ENCODE measurements around the gene ITGB1BP1.
A peak's percentile ranks its signal among the peaks of the same experiment; 100 is the strongest.

ITGB1BP1 gene

DNA sequence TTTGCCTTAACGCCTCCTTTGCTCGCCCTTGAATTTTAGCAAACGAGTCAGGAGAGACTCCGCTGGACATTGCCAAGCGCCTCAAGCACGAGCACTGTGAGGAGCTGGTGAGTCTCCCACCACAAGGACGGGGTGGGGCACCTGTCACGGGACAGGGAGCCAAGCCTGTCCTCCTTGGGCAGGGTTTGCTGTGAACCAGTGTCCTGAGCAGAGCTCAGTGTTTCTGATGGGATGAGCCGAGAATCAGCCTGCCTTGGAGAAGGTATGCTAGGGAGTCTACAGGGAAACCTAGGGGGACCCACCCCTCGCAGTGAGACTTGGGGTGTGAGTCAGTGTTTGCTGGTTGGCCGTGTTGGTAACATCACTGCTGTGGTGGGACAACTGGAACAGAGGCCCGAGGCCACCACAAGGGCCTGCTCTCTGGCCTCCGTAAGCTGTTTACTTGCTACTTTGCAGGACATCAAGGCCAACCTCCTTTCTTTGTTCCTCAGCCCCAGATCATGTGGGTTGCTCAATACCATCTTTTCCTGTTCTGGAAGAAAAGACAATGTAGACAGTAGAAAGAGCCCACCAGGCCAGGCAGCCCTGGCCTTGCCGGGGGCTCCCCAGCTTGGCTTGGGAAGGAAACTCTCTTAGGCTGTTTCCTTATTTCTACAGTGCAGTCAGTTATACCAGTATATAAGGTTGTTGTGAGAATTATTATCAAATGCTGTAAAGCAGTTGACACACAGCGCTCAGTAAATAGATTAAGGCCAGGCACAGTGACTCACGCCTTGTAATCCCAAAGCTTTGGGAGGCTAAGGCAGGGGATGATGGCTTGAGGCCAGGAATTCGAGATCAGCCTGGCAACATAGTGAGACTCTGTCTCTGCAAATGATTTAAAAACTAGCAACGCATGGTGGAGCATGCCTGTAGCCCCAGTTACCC lies 42.4 kb downstream of the ITGB1BP1 start:
- DNase-seq (ENCODE audit: insufficient read length, low spot score) = no peak
- FAIRE-seq = no peak

GRCh38 chr2:9379391-9379755 lies 44.0 kb downstream of the ITGB1BP1 start:
- no peak for DNase-seq (ENCODE audit: insufficient read length, low spot score)
- no peak for FAIRE-seq

DNA sequence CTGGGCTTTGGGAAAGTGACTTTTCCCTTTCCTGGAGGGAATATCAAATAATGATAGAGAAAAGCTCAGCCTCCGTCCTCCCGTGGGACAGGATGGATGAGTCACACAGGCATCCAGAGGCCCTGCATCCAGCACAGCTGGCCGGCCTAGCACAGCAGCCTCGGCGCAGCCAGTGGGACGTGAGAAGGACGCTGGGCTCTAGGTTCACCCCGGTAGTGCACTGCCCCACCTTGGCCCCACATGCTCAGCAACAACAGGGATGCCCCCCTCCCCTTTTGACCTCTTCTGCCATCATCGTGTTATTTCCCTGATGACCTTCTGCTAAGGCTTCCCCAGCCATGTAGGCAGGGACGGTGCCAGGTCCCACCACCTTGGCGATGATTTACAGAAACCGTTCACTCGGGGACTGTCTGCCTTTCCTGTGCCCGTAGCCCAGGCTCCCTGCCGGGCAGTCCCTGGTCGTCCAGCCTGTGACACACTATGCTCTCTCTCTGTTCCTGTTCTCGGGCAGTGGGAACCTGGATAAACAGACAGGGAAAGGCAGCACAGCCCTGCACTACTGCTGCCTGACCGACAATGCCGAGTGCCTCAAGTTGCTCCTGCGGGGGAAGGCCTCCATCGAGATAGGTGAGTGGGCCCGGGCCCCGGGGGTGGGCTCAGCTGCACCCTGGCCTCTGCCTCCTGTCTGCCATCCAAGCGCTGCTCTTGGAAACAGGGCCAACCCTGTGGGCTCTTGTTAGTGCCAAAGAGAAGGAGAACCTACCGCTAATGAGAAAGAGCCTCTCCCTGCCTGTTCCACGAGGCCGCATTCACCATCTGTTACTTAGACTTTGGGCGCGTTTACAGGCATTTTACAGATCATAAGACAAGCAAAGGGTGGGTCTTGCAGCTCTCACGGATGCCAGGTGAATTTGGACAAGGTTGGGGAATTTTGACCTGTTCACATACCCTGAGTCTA lies 44.6 kb downstream of the ITGB1BP1 start:
- DNase-seq (ENCODE audit: insufficient read length, low spot score) = peak; percentile 58
- no peak for FAIRE-seq

DNA sequence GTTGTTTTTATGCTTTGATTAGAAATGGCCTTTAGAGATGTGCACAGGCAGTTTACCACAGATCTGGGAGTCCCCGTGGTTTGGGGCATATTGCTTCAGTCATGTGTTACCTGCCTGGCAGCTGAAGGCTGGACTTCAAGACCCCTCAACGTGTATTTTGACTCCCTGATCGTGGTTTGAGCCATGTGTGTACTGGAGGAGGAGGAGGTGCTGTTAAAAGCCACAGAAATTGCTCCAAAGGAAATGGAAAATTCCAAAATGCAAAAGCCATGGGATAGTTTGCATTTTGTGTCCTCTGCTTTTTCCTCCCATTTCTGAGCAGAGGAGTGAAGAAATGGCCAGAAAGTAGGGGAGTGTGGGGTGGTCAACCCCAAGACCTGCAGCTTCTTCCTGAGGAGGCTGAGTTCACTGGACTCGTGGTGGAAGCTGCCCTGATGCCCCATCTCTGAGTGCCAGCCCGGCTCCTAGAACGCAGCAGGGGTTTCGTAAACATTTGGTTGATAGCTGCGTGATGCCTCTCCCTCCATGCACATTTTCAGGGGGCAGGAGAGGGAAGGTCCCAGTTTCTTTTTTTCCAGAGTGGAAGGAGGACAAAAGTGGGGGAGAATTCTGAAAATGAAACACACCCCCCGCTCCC lies 45.7 kb downstream of the ITGB1BP1 start:
- DNase-seq (ENCODE audit: insufficient read length, low spot score) (no peak), FAIRE-seq (no peak)

DNA sequence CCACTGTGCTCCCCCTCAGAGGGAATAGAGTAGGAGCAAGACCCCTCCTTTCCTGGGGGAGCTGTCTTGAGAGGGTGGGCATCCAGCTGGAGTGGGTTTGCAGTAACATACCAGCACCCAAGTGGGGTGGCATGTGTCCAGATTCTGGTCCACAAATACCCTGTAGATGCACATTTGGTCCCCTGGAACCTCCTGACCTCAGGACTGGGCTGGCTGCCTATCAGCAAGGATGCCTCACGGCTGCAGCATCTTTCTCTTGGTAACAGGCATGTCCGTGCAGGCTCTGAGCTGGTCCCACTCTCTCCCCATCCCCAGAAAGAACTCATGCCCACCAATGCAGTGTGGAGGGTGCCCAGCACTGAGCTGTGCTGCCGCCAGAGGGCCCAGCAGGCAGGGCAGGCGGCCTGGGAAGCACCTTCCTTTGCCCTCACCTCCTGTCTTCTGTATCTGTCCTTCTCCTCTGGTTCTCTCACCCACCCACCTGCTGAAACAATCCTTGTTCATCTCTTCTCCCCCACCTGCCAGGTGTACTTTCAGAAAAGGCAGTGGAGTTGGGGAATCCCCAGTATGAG lies 47.4 kb downstream of the ITGB1BP1 start:
- no peak for DNase-seq (ENCODE audit: insufficient read length, low spot score)
- FAIRE-seq = no peak

GRCh38 chr2:9374071-9374730 lies 49.1 kb downstream of the ITGB1BP1 start:
- DNase-seq (ENCODE audit: insufficient read length, low spot score) = no peak
- no peak for FAIRE-seq

- FAIRE-seq = no peak
These were observed 49.9 kb downstream of the ITGB1BP1 start for GRCh38 chr2:9373476-9373875.

GRCh38 chr2:9373047-9373446 lies 50.3 kb downstream of the ITGB1BP1 start:
- no peak for FAIRE-seq
- DNase-seq (ENCODE audit: insufficient read length, low spot score) = no peak

More at GRCh38 chr2:9373476-9373875, 49.9 kb downstream of the ITGB1BP1 start:
- no peak for DNase-seq (ENCODE audit: insufficient read length, low spot score)

GRCh38 chr2:9370746-9371145 lies 52.6 kb downstream of the ITGB1BP1 start:
- no peak for DNase-seq (ENCODE audit: insufficient read length, low spot score)
- no peak for FAIRE-seq

- FAIRE-seq = no peak
- no peak for DNase-seq (ENCODE audit: insufficient read length, low spot score)
These were observed 57.3 kb downstream of the ITGB1BP1 start for GRCh38 chr2:9366026-9366425.

GRCh38 chr2:9365498-9366019 lies 57.8 kb downstream of the ITGB1BP1 start:
- FAIRE-seq = no peak
- DNase-seq (ENCODE audit: insufficient read length, low spot score) = no peak

GRCh38 chr2:9364791-9365497 lies 58.4 kb downstream of the ITGB1BP1 start:
- FAIRE-seq (no peak), DNase-seq (ENCODE audit: insufficient read length, low spot score) (no peak)

DNA sequence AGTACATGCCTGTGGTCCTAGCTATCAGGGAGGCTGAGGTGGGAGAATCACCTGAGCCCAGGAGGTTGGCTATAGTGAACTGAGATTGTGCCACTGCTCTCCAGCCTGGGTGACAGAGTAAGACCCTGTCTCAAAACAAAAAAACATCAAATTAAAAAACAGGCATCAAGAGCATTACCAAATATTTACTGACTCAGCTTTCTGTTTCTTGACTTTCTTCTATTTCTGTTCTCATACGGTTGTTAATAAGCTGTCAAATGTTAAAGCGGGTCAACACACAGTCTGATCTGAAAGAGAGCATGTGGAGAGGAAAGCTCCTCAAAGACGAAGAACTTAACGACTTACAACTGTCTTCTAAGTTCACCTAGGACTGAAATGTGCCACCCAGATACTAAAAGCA lies 59.0 kb downstream of the ITGB1BP1 start:
- DNase-seq (ENCODE audit: insufficient read length, low spot score) (no peak), FAIRE-seq (no peak)

DNA sequence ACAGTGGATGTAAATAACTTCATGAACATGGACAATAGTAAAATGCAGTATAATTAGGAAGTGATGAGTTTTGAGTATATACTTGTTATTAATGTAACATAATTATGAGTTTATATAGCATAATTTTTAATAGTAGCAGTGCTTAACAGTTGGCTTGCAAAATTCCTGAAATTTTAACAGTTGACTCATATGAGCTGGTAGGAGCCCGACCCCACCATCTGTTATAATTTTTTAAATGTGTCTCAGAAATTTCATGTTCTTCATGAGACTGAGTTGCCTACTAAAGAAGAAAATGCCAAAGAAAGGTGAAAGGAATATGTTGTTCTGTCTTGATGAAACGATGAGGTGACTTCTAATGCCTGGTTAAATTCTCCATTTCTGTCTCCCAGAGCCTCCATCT lies 62.6 kb downstream of the ITGB1BP1 start:
- no peak for FAIRE-seq
- DNase-seq (ENCODE audit: insufficient read length, low spot score) = no peak

GRCh38 chr2:9360110-9360509 lies 63.2 kb downstream of the ITGB1BP1 start:
- no peak for DNase-seq (ENCODE audit: insufficient read length, low spot score)

DNA sequence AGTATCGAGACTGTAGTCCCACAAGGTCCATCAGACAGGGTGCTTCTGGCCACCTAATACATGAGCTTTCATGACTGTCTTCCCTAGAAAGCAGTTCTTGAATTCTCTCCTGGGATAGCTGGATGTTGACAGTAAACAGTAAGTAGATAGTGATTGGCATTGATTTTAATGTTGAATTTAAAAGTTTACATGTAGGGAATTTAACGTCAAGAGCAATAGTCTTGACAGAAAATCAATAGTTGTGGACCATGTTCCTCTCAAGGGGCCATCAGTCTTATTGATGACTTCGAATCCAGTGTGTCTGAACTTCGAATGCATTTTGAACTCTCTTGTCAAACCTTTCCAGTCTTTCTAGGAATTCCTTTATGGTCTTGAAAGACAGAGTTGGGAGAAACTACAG lies 63.9 kb downstream of the ITGB1BP1 start:
- no peak for FAIRE-seq
- DNase-seq (ENCODE audit: insufficient read length, low spot score) = no peak

More at GRCh38 chr2:9360110-9360509, 63.2 kb downstream of the ITGB1BP1 start:
- no peak for FAIRE-seq

DNA sequence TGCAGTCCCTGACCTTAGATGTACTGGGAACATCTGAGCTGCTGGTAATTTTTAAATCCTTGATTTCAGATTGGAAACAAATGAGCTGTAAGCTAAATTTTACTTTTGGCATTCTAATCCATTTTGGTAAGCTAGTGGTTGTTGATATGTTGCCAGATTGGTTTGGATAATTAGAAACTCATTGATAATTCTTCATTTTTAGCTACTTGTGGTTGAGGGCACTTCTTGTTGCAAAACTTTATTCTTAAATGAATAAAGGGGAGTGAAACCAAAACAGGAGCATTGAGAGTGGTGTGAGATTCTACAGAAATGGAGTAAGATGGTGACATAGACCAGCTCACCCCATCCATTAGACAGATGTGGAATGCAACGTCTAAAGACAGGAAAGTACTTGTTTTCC lies 64.5 kb downstream of the ITGB1BP1 start:
- DNase-seq (ENCODE audit: insufficient read length, low spot score) (no peak), FAIRE-seq (no peak)

- DNase-seq (ENCODE audit: insufficient read length, low spot score) = no peak
- no peak for FAIRE-seq
These were observed 67.1 kb downstream of the ITGB1BP1 start for GRCh38 chr2:9356261-9356660.

- no peak for DNase-seq (ENCODE audit: insufficient read length, low spot score)
- no peak for FAIRE-seq
These were observed 67.6 kb downstream of the ITGB1BP1 start for GRCh38 chr2:9355716-9356115.

Data from HTR-8/SVneo (cell line).